K562 (cell line): ENCODE measurements around the gene FTSJ3. TPM values are rescaled to one million over a fixed set of nuclear protein-coding genes. Genes with fewer than 3 reads are reported as not detected.

Source experiments
- CXXC5 ChIP-seq: fragments of 250-450 bp; sonication (Bioruptor Pico); IDR thresholded peaks from 2 replicates; pipeline ENCODE4 v1.8.0; 2022; ENCODE audit warnings: inconsistent platforms, mild to moderate bottlenecking, moderate library complexity
- DEAF1 ChIP-seq: fragments of 450-650 bp; formaldehyde crosslinking; IDR thresholded peaks from 2 replicates; pipeline ENCODE4 v1.4.0; 2020; ENCODE audit warnings: mild to moderate bottlenecking, moderate library complexity
- ELK3 ChIP-seq: fragments of 450-650 bp; formaldehyde crosslinking; IDR thresholded peaks from 2 replicates; pipeline ENCODE4 v1.4.0; 2020; ENCODE audit warnings: mild to moderate bottlenecking
- FOXK2 ChIP-seq, 2 experiments: fragments of 450-650 bp; IDR thresholded peaks in 1 of 2; conservative IDR thresholded peaks in 1 of 2; 2 replicates each; pipeline ENCODE4 v1.6.1; 2016; ENCODE audit warnings: low read depth in 2 of 2, mild to moderate bottlenecking in 1 of 2
- GABPA ChIP-seq: fragments of 200-800 bp; sonication (Bioruptor generic); conservative IDR thresholded peaks from 2 replicates; pipeline ENCODE4 v1.6.1; 2016; ENCODE audit warnings: low read depth, missing genetic modification characterization, missing compliant biosample characterization
- PTRF ChIP-seq: fragments of 450-650 bp; IDR thresholded peaks from 2 replicates; pipeline ENCODE4 v1.6.1; 2016; ENCODE audit warnings: mild to moderate bottlenecking, missing genetic modification characterization, missing compliant biosample characterization
- RCOR1 ChIP-seq, 2 experiments: IDR thresholded peaks; 2 replicates each; pipeline ENCODE4 v1.6.1; 2012; ENCODE audit warnings: low read depth in 2 of 2, low read length in 2 of 2, borderline replicate concordance in 1 of 2, improper control_type of control experiment in 1 of 2
- SPI1 ChIP-seq: IDR thresholded peaks from 2 replicates; pipeline ENCODE4 v1.6.1; 2011; ENCODE audit warnings: low read depth, low read length, control low read depth, borderline replicate concordance
- ZFP30 ChIP-seq: fragments of 250-450 bp; sonication (Bioruptor Pico); IDR thresholded peaks from 2 replicates; pipeline ENCODE4 v1.8.0; 2022; ENCODE audit warnings: moderate library complexity, mild to moderate bottlenecking, inconsistent platforms, borderline replicate concordance
- ZMIZ1 ChIP-seq, 2 experiments: fragments of 150-350 bp in 1 of 2; IDR thresholded peaks; 2 replicates each; pipeline ENCODE4 v1.6.1; 2012 to 2016; ENCODE audit warnings: low read depth in 2 of 2, low read length in 2 of 2, mild to moderate bottlenecking in 1 of 2, moderate library complexity in 1 of 2
- ZNF589 ChIP-seq: fragments of 200-800 bp; sonication (Bioruptor generic); IDR thresholded peaks from 2 replicates; pipeline ENCODE4 v1.6.1; 2016; ENCODE audit warnings: low read depth, missing genetic modification characterization, missing compliant biosample characterization
- ZNF830 ChIP-seq: fragments of 250-450 bp; sonication (Bioruptor Pico); IDR thresholded peaks from 2 replicates; pipeline ENCODE4 v1.5.0; 2021; ENCODE audit warnings: mild to moderate bottlenecking
- polyA plus RNA-seq, 8 experiments: library from polyadenylated mRNA; depleted of rRNA in 4 of 8; stranded (reverse) in 5 of 8; unstranded in 3 of 8; fragments of >200 nt; fragmentation: Nextera tagmentation in 2 of 8; fragmentation: Illumina TruSeq in 1 of 8; extraction: Ambion mirVana in 2 of 8; extraction: Trizol in 1 of 8; gene quantifications; 2 replicates each; pipeline versions ENCODE4 v1.2.1 to v1.2.3, GENCODE V29; 2011 to 2014; ENCODE audit warnings: inconsistent platforms in 1 of 8, missing spikeins in 1 of 8
- total RNA-seq, 7 experiments: library from RNA; depleted of rRNA in 6 of 7; stranded (reverse); fragments of >200 nt in 6 of 7; fragmentation: Illumina TruSeq in 2 of 7; extraction: Trizol in 2 of 7; gene quantifications; 2 replicates each; pipeline versions ENCODE4 v1.2.1 to v1.2.3, GENCODE V29; 2011 to 2021; ENCODE audit warnings: low replicate concordance in 1 of 7
- TF ChIP-seq, protein P1 (sequence below): fragments of 250-450 bp; sonication (Bioruptor Pico); IDR thresholded peaks from 2 replicates; pipeline ENCODE4 v1.5.0; 2020; ENCODE audit warnings: mild to moderate bottlenecking, borderline replicate concordance
- TF ChIP-seq, protein P2 (sequence below): sonication (generic); formaldehyde crosslinking; IDR thresholded peaks from 2 replicates; pipeline ENCODE4 v1.8.1; 2023; ENCODE audit warnings: mild to moderate bottlenecking, missing genetic modification reagents

Gene FTSJ3
- total and polyA plus RNA-seq, 9 of the 15 experiments (the other 6 are each of a cell fraction or from before 2014, with no cell fraction given), result 18.0 to 65.6 (median 52.4) TPM

DNA sequence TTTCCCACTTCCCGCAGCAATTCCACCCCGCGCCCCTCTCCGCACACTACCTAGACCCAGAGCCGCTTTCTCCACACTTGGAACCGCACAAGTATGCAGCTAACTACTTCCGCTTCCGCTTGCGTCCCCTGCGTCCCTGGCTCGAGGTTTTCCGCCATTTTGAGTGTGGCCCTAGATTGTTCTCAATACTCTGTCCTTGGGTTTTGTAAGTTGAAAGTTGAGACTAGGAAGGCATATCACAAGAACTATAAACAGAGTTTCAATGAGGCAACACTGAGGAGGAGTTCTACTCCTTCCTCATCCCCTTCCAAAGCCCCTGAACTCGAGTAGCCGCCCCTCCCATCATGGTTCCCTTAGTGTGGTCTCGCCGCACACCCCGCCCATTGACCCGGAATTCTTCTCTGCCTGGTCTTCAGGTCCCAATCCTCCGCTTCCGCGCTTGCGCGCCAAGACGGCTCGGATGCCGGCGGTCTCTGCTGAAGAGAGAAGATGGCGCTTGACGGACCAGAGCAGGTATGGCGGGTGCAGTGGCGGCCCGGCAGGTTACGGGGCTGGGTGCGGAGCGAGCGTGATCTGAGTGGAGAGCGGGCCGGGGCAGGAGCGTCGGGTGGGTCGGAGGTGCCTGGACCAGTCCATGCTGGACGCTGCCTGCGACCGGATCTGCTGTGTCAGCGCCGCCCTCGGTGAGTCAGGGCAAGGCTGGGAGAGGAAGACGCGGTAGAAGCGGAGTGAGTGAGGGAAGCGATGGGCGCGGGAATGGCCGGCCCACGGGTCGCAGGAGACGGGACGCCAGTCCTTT lies at the start of gene FTSJ3, which contains the start of gene PSMC5 (continued):
- TF ChIP-seq RCOR1 (IDR thresholded peaks at IDR 0.05; ENCODE audit: borderline replicate concordance in 1 of 2, low read depth in 2 of 2, low read length in 2 of 2) (peak in 1 of 2 experiments; percentile 68; a peak in 3 of 4 replicates), ZMIZ1 (IDR thresholded peaks at IDR 0.05; ENCODE audit: low read depth in 2 of 2, low read length in 2 of 2) (0 out of 4 replicates have a peak, but pooled peaks of 1 of the 2 experiments have one; percentile 8), CXXC5 (peak; percentile 71), SPI1 (0 out of 2 replicates have a peak, but pooled peaks have one; percentile 32), GABPA (tag) (peak; percentile 100), FOXK2 (conservative IDR thresholded peaks at IDR 0.05 in 1 of 2, IDR thresholded peaks at IDR 0.05 in 1 of 2; ENCODE audit: low read depth in 2 of 2) (peak; percentile 41 to 47; a peak in 2 of 4 replicates), ZNF830 (CRISPR knock-in tag) (no peak), ZNF589 (no peak), ZFP30 (no peak), DEAF1 (CRISPR knock-in tag) (no peak), PTRF (no peak), ELK3 (CRISPR knock-in tag) (no peak)
- TF ChIP-seq, protein P1, sequence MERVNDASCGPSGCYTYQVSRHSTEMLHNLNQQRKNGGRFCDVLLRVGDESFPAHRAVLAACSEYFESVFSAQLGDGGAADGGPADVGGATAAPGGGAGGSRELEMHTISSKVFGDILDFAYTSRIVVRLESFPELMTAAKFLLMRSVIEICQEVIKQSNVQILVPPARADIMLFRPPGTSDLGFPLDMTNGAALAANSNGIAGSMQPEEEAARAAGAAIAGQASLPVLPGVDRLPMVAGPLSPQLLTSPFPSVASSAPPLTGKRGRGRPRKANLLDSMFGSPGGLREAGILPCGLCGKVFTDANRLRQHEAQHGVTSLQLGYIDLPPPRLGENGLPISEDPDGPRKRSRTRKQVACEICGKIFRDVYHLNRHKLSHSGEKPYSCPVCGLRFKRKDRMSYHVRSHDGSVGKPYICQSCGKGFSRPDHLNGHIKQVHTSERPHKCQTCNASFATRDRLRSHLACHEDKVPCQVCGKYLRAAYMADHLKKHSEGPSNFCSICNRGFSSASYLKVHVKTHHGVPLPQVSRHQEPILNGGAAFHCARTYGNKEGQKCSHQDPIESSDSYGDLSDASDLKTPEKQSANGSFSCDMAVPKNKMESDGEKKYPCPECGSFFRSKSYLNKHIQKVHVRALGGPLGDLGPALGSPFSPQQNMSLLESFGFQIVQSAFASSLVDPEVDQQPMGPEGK, result no peak
- TF ChIP-seq, protein P2, sequence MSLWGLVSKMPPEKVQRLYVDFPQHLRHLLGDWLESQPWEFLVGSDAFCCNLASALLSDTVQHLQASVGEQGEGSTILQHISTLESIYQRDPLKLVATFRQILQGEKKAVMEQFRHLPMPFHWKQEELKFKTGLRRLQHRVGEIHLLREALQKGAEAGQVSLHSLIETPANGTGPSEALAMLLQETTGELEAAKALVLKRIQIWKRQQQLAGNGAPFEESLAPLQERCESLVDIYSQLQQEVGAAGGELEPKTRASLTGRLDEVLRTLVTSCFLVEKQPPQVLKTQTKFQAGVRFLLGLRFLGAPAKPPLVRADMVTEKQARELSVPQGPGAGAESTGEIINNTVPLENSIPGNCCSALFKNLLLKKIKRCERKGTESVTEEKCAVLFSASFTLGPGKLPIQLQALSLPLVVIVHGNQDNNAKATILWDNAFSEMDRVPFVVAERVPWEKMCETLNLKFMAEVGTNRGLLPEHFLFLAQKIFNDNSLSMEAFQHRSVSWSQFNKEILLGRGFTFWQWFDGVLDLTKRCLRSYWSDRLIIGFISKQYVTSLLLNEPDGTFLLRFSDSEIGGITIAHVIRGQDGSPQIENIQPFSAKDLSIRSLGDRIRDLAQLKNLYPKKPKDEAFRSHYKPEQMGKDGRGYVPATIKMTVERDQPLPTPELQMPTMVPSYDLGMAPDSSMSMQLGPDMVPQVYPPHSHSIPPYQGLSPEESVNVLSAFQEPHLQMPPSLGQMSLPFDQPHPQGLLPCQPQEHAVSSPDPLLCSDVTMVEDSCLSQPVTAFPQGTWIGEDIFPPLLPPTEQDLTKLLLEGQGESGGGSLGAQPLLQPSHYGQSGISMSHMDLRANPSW (CRISPR knock-in tag), result peak; percentile 69
